ENCODE data around the gene GJA1.

Gene GJA1

GRCh38 chr6:121498481-121499276 is 63.2 kb downstream of the GJA1 start:
- H3K4me3 ChIP-seq (ENCODE audit: control insufficient read depth, low read depth, low read length) = no peak overlapping the region
- DNase-seq (ENCODE audit: low read depth) = no peak
- no peak for TF ChIP-seq CTCF (IDR thresholded peaks at IDR 0.05; ENCODE audit: control insufficient read depth, insufficient read depth, low read depth, low read length, missing control alignments)

All from AG09309 (cell line).